Inferior parietal cortex (tissue), 1 donor: ENCODE data around the gene APIP.

Experiments used
- DNase-seq: peaks from one replicate; pipeline ENCODE4 v3.0.0-alpha.2; 2016; ENCODE audit errors: extremely low spot score

Gene APIP

DNA sequence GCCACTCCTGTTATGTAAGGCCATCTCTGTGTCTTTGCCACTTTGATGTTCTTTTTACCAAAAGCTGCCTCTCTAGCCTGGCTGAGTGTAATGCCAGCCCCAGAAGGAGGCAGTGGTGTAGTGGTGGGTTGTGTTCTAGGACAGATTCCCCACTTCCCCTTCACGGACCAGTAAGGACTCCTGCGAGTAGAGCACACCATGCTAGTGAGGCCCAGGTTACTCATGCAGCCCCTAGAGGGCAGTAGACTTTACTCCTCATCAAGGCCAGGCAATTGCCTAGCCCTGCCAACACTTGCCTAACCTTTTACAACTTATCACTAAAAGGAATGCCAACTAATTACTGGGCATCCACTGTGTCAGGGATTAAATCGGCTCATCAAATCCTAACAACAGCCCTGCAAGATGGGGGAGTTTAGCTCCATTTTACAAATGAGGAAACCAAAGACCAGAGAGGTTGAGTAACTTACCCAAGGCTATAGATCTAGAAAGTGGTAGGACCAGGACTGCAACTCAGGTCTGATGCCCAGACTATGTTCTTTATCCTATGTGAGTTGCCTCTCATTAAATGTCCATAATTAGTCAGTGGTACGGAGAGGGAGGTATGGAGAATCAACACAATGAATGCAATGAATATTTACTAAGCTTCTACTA is 75.3 kb downstream of the APIP start:
- no peak for DNase-seq

GRCh38 chr11:34839969-34840368 is 76.2 kb downstream of the APIP start:
- no peak for DNase-seq

GRCh38 chr11:34836958-34837856 is 79.0 kb downstream of the APIP start:
- no peak for DNase-seq

GRCh38 chr11:34833602-34834001 is 82.6 kb downstream of the APIP start:
- DNase-seq: no peak
